GM12873 (cell line): ENCODE results near the gene CTPS1.

Experiments
- CTCF ChIP-seq: IDR thresholded peaks from 2 replicates; pipeline ENCODE4 v1.5.1; 2012; ENCODE audit warnings: low read depth, mild to moderate bottlenecking, moderate library complexity, low read length, control low read depth; ENCODE audit not compliant: insufficient read depth; ENCODE audit errors: missing control alignments

The CTPS1 gene

GRCh38 chr1:41009466-41009865 lies 30.0 kb downstream of the CTPS1 start:
- no peak for TF ChIP-seq CTCF

- no peak for TF ChIP-seq CTCF
Measured at GRCh38 chr1:41010345-41010744, 30.8 kb downstream of the CTPS1 start.

GRCh38 chr1:41013024-41013423 lies 33.5 kb downstream of the CTPS1 start:
- no peak for TF ChIP-seq CTCF

GRCh38 chr1:41013796-41014195 lies 34.3 kb downstream of the CTPS1 start:
- TF ChIP-seq CTCF, result no peak

- TF ChIP-seq CTCF, result no peak
Measured at GRCh38 chr1:41014871-41015270, 35.4 kb downstream of the CTPS1 start.

GRCh38 chr1:41015281-41015896 lies 35.9 kb downstream of the CTPS1 start:
- TF ChIP-seq CTCF, result no peak

GRCh38 chr1:41015897-41016470 lies 36.5 kb downstream of the CTPS1 start:
- no peak for TF ChIP-seq CTCF
